Activated CD8-positive, alpha-beta memory T cell treated with anti-CD3 and anti-CD28 coated beads, Interleukin-2, amount 50 U/mL, for 24 hours (primary cell): ENCODE data around the gene CEMIP.

Experiments used
- DNase-seq: peaks from one replicate; pipeline ENCODE4 v3.0.0-alpha.2; 2020; ENCODE audit errors: extremely low read depth

CEMIP gene

DNA sequence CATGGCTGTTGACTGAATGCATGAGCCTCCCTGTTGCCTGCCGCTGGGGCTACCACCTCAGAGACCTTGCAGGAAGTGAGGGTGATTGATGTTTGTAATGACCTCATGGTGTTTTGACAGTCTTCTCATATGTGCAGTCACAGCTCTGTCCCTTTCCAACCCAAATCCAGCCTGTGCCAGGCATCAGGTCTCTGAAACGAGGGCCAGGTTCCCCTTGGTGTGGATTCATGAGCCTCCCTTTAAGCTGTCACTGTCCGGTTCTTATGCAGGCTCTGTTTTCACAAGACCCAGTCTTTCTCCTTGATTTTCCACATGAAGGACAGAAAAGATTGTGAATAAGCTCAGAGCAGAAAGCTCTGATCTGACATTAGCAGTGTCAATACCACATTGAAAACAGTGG, 43.1 kb downstream of the CEMIP start:
- no peak for DNase-seq

DNA sequence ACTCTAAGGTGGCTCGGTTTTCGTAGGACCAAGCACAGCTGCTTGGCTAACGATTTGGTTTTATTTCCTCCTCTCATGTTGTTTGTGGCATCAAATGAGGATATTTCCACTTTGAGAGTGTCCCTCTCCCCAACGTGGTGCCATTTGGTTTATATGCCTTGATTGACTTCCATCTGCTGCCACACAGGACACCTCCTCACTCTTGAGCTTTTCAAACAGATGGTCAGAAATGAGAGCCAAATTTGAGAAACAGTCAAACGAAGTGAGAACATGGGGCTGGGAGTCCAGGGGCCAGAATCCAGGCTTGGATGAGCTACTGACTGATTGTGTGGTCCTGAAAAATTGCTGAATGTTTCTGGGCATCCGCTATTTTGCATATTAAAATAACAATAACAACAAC, 43.5 kb downstream of the CEMIP start:
- no peak for DNase-seq

DNA sequence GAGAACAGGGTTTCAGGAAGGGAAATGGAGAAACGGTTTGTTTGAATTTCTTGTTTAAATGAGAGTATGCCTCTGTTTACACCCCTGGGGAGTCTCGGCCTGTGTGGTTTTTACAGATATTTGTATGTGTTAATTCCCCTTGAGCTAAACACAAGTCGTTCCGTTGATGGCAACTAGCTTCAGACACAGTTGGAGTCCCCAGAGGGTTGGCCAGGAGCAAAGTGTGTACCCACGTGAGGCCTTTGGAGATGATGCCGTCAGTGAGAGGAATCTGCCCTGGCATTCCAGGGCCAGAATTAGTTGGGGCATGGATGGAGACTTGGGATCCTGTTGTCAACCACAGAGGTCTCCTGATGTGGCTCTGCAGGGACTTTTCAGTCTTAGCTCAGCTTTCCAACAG, 44.0 kb downstream of the CEMIP start:
- DNase-seq, result no peak

DNA sequence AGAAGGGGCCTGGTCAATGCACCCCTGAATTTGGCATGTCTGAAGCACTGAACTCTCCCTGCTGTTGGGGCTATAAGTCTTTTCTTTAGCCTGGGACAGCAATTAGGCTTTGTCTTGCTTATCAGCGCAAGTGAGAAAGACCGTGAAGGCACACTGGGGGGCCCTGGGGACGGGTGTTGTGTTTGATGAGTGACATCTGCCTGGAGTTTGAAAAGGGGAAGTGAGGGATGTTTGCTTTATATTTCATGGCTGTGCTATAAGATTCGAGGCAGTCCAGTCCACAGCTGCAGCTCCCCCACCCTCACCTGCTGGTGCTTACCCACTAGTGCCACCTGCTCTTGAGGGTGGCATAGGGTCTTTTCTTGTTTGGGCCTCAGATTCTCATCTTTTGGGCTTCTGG, 44.8 kb downstream of the CEMIP start:
- no peak for DNase-seq

DNA sequence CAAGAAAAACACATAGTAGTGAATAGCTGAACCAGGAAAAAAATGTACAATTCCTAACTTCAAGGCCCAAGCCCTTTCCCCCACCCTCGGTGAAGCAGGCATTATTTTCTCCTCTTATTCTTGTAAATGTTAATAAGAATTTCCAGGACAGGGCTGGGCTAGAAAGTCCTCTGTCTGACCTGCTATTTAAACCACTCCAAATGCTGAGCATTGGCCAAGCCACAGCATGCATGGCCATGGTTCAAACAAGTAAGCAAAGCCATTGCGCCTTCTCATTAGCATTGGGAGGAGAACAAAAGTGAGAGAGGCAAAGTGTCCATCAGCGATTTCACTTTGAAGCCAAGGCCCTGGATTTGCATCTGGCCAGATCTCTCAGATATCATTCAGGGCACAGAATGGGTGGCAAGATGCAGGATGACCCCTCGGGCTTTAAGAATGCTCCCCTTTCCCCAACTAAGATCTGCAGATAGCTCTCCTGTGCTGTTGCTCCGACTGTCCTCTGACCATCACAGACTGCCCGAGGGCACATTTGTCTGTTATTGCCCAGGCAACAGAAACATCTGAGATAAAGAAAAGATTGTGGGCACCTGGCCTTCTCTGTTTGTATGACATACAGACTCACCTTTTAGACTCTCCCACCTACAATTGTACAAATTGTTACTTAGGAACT, 46.3 kb downstream of the CEMIP start:
- no peak for DNase-seq

DNA sequence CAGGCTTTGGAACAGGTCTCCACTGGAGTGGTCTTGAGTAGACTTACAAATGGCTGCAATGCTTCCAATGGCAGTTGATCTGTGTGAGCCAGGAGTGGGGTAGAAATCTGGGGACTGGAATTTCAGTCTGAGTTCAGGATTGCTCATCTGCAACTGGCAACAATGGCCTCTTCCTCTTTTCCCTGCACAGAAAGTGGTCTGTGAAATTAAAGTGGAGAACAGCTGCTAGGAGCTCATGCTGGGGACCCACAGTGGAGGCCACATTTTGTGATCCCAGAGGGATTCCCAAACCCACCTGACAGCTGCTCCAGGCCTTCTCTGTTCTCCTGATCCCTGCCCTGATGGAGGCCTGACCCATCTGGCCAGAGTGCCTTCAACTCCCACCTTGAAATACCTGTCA, 49.6 kb downstream of the CEMIP start:
- no peak for DNase-seq

DNA sequence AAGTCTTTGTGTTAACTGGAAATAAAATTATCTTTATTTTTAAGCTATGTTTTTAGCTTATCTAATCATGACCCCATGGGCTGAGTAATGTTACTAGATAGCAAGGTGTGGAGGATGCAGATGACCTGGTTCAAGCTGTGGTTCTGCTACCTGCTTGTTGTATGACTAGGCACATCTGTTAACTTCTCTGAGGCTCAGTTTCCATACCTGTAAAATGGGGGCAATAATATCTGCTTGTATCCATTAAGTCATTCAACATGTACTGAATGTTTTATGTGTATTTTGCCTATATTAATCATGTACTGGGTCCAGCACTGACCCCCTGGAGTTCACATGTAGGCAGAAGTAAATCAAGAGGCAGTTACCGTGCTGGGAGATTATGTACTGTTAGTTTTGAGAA, 51.5 kb downstream of the CEMIP start:
- no peak for DNase-seq

DNA sequence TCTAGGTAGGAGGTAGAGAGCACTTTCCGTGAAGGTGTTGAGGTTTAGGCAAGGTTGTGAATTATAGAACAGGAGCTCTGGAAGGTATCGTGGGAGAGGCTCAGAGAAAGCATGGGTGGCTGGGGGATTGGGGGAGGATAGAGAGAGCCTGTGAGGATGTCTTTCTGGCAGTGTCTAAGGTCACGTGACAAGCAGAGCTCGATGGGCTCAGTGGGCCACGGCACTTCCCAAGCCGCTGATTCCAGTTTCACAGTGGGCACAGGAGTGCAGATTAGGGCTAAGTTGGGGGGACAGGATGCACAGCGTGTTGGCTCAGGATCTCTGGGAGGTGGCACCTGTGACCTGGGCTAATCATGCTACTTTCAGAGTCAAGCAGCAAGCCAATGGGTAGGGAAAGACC, 52.0 kb downstream of the CEMIP start:
- no peak for DNase-seq

DNA sequence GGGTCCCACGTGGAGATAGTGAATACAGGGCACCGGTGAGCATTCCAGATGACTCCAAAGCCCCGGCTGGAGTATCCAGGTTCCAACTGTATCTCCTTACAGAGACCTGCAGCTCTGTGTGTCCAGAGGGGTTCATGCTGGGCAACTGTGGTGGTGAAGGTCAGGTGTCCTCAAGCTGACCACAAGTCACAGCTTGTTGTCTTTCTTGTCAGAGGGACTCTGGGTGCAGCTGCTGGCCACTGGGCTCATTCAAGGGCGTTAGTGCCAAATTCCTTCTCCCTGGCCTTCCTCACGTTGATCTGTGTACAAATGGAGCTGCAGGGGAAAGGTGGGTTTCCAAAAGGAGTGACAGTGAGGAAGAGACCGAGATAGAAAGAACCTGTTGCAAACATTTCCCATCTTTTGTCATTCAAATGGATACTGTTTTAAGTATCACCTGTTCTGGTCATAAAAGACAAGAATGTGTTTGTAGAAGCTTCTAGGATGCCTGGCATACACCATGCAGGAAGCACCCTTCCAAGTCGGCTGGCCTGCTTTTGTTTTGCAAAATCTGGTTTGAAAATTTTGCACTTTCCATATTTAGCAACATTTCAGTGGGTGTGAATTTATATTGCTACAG, 52.5 kb downstream of the CEMIP start:
- DNase-seq, result no peak

DNA sequence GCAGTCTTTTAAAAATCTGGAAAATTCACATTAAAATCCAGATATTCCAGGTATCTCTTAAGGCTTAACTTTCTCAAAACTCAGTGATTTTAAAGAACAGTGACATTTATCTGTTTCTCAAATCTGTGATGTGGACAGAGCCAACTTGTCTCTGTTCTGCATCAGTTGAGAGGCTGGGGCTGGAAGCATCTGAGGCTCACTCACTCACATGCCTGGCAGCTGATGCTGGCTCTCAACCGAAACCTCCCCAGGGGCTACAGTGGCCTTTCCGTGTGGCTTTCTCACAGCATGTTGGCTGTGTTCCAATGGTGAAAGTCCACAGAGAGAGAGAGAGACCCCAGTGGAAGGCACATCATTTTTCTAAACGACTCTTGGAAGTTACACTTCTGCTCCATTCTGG, 53.5 kb downstream of the CEMIP start:
- no peak for DNase-seq

DNA sequence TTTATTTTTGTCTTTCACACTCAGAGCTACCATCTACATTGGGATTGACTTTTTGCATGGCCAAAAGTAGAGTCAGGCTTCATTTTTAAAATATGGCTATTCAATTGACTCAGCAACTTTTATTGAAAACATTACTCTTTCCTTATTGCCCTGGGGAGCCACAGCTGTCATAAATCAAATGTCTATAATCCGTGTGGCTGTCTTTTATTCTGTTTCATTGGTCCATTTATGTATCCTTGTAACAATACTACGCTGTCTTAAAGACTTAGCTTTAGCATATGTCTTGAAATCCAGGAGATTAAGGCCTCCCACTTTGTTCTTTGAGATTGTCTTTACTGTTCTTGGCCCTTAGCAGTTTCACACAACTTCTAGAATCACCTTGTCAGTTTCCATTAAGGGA, 55.2 kb downstream of the CEMIP start:
- DNase-seq, result no peak

DNA sequence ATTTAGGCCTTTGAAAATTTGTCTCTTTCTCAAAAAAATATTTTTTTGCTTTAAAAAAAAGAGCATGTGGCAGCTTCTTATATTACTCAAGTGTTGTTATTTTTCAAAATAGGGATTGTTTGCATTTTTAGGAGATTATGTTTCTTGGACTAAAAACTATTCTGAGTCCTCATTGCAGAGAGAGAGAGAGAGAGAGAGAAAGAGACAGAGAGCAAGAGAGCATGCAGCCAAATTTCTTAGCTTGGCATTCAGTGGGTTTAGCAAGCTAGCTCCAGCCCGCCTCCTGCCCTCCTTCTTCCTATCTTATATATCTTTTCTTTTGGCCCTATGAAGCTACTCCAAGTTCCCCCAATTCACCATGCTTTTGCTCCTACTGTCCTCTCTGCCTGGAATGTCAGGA, 55.7 kb downstream of the CEMIP start:
- DNase-seq, result no peak

DNA sequence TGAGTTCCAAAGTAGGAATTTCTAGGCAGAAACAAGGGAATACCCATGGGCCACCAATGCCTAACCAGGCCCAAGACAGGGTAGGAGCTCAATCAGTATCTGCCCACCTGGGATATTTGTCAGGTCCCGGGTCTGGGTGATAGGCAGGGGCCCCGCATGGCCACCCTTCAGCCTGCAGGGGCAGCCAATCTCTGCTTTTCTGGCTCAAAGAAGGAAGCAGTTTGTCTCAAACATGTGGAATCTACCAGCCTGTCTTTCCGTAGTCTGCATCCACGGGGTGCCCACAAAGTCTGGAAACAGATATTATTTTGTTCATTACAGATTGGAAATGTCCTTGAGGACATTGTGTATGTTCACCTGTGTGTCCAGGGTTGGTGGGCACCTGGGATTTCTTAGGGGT, 56.2 kb downstream of the CEMIP start:
- DNase-seq, result no peak

DNA sequence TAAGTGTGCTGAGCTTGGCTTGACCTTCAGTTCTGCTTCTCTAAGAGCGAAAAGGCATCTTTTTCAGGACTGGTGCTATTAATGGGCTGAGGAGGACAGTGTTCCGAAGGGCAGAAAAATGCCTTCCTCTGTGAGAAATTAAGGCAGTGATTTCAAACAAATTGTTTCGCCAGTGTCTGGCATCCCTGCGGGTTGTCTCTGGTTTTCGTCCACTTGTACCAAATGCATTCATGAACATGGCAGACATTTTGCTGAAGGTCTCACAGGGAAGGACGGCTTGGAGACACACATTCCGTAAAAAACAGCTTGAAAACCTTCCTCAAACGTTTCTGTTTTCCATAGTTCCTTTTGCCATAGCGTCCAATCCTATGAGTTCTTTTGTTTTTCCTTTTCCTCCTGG, 57.1 kb downstream of the CEMIP start:
- DNase-seq, result no peak

DNA sequence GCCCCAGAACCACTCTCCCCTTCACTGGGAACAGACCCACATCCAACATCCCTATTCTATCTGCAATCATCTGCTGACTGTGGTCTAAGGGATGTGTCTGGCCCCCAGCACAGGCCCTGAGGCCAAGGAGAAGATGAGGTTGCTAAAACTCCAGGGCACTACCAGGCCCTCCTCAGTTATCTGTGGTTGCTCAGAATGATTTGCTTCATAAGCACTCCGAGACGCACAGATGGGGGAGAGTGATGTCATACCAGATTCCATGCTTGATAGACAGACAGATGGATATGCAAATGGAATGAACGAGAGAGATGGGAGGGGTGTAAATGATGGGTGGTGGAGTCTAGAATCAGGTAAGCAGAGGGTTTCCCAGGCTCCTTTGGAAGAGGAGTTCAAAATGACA, 57.8 kb downstream of the CEMIP start:
- no peak for DNase-seq

DNA sequence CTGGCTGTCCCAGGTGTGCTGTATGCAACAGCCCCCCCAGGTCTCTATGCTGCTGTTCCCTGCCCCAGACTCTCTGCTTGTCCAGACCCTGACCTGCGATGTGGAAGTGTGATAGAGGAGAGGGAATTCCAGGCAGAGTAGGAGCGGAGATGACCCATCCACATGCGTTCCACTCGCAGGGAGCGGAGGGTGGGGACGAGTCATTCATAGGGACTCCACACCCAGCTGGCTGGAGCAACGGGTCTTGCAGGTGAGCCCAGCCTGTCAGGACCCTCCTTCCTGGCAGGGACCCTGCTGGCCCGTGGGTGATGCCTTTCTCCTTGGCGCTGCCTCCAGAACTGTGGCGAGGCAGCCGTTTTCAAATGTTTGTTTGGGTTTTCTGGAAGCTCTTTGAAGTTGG, 58.8 kb downstream of the CEMIP start:
- DNase-seq, result no peak

DNA sequence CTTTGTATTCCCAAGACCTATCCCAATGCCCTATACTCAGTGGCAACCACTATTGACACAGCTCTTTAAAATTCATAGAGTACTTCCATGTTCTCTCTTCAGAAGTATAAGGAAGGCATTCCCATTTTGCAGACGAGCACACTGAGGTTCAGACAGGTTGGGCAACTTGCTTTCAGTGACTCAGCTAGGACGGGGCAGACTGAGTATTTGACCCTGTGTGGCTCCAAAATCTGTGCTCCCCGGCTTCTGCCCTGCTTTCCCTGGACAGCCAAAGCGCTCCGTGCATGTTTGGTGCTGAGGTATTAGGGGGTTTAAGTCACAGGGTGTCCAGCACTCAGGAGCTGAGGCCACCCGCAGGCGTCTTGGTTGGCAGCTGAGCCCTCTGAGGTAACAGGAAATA, 59.5 kb downstream of the CEMIP start:
- DNase-seq, result no peak

DNA sequence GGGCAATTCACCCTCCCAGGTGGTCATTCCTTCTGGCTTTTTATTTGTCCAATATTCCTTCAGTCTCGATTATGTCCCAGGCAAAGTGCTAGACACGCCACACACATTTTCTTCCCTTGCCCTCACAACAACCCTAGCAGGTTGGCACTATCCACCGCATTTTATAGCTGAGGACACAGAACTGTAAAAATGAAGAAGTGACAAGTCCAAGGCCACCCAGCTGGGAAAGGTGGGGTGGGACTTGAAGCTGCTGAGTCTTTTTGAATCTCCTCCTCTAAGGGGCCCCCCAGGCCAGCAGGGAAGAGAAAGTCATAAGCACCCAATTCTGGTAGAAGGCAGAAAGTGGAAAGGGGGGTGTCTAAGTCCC, 60.6 kb downstream of the CEMIP start:
- no peak for DNase-seq

DNA sequence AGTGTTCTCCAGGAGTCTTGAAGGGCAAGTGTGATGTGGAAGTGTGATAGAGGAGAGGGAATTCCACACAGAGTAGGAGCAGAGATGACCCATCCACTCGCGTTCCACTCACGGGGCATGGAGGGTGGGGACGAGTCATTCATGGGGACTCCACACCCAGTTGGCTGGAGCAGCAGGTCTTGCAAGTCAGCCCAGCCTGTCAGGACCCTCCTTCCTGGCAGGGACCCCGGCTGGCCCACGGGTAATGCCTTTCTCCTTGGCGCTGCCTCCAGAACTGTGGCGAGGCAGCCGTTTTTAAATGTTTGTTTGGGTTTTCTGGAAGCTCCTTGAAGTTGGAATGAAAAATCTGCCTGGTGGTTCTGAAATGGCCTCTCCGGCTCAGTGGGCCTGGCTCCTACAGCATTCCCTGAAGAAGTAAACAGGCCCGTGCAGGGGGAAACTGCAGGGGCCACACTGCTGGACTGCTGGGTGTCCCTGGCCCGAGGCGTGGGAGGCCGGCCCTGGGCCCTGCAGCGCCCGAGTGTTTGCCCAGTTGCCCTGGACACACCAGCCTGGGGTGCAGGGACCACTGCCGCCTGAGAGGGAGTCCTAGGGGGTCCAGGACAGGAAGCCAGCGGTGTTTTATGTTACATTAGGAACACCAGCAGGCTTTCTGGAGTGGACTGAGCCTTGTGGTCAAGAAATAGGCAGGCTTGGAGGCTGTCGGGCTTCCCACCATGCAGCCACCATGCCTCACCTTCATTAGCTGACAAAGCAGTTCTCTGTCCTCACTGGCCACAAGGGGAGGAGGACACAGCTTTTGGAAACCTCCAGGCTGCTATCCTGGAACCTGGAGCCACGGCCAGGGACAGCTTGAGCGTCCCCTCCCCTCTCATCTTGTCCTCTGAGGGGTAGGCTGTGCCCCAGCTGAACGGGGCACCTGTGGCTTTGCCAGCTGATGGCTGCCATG, 61.3 kb downstream of the CEMIP start:
- no peak for DNase-seq

DNA sequence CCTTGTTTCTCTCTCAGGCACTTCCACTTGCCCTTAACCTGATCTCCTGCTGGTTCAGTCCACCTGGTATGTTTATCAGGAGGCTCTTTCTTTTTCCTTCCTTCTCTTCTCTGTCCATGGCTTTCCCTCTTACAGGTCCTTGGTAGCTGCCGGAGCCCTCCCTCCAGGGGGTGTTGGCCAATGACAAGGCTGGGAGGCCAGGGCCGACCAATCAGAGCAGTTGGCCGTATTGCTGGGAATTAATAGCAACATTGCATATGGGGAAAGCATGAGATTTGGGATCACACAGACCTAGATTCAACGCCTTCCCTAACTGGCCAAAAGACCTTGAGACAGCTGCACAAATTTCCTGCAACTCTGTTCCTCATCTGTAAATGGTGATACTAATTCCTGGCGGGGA, 62.4 kb downstream of the CEMIP start:
- no peak for DNase-seq

DNA sequence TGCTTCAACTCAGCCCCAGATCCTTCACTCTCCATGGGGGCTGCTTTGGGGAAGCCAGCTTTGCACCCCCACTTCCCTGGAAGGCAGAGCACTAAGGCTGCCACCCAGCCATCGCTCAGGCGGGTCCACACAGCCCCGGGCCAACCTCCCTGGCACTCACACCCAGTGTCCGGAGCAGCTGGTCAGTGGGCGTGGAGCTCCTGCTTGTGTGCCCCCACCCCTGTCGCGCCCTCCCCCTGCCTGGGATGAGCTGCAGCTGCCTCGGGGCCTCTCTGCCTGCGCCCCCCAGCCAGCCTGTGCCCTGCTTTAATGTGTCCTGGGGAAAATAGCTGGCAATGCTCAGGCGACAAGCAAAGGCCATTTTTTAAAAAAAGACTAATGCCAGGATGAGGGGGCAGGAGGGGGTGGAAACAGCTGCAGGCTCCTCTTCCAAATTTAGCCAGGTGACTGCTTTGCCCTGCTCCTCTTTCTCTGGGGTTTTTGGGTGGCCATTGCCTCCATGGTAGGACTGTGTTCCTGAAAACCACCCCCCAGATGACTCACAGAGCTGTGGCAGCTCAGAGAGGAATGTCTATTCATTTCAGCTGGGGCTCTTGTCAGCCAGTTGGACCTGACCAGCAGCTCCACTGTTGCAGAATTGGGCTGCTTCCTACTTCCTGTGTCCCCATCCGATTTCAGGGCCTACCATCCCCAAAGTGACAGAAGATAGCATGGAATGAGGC, 65.0 kb downstream of the CEMIP start:
- no peak for DNase-seq

DNA sequence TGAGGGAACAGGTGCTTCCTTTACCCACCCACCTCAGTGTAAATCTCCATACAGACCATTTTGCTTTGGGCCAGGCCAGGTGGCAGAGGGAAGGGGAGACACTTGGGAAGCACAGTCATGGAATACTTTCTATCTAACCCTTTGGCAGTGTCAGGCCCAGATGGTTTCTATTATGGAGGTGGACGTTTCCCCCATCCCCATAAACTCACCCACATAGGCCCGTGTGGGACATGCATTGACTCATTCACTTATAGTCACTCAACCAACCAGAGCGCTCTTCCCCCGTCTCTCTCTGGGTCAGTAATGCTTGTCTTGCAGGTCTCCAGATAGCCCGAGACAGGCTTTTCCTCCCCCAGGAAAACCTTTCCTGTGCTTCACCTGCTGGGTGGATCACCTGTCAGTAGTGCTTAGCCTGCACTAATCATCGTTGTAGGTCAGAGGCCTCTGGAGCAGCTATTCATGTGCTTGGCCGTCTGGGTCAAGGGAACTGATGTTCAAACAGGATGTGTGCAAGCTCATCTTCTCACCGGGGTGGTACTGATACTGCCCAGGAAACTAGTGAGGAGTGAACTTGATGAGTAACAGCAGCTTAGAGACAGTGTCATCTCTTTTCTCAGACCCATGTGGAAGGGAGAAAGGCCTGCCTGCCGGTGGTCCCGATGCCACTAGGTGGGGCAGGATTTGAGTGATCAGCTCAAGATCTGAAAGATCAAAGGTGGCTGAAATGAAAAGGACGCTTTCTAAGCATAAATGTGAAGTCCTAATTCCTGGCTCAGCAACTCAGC, 67.1 kb downstream of the CEMIP start:
- DNase-seq, result no peak
